HG03095 (cell line): ENCODE measurements around the gene FAM53B.

Experiments used
- ATAC-seq: cut with Tn5 transposase; IDR thresholded peaks from one replicate; pipeline ENCODE4 v1.9.1; 2021; ENCODE audit warnings: moderate library complexity; ENCODE audit not compliant: unreplicated experiment

Gene FAM53B

DNA sequence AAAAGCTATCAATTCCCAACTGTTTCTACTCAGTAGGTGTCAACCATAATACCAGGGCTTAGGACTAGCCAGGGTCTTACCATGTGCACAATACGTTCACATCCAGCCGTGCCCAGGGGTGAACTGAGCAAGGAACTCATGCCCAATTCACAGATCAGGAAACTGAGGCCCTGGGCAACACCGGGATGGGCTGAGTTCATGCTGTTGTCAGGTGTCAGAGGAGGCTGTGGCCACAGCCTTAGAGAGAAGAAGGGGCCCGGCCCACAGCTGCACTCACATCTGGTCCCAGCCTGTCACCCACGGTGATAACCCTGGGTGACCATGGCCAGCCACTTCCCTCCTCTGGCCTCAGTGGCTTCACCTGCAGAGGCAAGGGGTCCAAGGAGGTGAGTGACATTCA, 92.0 kb downstream of the FAM53B start:
- ATAC-seq: no peak

DNA sequence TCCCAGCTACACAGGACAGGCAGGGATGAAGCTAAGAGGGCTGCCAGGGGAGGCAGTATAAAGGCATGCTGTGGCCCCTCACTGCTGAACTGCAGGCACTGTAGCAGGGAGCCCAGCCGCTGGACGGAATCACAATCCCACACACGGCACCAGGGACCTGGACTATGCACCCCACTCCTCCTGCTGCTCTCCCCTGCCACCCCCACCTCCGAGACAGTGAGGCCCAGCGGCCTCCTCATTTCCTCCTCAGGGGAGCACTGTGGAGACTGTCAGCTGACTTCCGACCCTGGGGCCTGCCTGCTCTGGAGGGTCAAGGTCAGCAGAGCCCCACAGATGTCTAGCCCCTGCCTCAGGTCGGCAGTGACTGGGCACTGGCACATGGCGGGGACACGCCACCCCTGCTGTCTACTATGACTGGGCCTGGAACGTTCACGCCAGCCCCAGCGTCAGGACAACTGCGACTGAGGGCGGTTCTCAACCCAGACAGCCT, 92.7 kb downstream of the FAM53B start:
- no peak for ATAC-seq

DNA sequence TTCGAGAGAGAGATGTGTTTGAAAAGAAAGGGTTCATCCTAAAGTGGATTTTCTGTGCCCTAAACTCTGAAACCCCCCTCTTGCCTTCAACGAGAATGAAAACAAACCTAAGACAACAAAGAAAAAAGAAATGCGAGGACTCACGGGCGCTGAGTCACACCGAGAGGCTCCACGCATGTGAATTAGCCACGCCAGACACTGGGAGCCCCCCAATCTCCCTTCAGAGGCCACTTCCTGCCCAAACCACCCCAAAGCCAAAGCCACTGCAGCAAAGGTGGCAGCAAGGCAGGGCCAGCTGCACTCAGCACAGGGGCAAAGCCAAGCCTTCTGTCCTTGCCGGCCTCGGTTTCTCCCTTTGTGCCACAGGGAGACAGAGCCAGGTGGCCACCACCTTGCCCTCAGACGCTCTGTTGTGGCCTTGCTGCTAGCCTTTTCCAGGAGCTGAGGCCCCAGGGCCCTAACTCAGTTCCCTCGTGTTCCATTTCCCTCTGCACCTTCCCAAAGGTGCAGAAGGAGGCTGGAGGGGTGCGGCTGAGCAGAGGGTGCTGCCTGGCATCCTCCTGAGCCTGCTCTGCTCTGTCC, 93.3 kb downstream of the FAM53B start:
- peak; percentile 40 for ATAC-seq

DNA sequence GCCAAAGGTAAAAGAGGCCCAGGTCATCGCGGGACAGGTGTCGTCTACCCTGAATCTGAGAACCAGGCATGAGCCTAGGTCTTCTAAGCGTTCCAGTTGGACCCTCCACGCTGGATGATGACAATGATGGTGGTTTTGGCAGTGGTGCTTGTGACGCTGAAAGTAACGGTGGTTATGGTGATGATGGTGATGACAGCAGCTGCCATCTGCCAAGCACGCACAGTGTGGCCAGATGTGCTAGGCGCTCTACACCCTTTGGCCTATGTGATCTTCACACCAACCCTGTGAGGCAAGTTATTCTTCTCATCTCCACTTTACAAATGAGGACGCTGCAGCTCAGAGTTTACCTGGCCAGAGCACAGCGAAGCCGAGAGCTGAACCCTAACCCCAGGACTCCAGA, 93.9 kb downstream of the FAM53B start:
- ATAC-seq: no peak

DNA sequence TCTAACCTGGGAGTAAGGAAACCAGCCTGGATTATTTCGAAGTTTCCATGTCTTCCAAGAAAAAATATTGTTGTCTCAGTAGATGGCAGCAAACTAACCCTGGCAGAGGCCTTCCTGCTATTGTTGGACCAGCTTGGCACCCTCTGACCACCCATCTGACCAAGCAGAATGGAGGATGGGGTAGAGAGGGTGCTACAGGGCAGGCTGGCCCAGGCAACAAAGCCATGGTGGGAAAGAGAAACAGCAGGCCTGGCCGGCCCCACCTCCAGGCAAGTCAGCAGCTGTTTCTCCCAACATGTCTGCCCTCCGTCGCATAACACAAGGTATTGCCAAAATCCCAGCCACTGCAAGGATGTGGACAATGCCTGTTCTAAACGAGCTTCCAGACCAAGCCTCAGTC, 95.0 kb downstream of the FAM53B start:
- no peak for ATAC-seq

DNA sequence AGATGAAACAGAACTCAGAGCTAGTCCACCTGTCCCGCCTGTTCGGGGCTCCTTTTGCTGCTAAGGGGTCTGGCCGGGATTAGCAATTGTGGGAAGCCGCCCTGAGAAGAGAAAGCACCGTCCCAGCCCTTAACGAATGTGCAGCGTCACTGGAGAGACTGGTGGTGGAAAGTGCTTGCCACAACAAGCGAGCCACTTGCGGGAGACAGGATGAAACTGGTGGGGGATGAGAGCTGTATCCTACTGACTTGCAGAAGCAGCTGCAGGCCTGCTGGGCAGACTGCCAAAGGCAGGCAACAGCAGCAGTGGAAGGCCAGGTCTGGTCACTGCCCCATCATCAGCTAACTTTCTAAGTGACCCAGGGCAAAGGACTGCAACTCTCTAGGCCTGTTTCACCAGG, 95.4 kb downstream of the FAM53B start:
- no peak for ATAC-seq

DNA sequence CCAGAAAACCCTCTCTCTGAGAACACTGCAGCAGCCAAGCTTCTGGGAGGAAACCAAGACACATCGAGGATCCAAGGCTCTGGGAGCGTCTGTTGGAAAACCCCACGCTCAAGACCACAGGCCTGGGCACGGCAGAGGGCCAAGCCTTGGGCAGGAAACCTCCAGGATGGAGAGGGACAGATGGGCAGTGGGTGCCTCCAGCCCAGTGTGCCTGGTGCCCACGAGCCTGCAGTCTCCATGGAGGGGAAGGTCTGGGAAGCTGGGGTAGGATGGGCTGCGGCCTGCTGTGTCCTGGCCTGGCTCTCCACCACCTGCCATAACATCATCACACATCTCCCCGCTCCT, 96.1 kb downstream of the FAM53B start:
- no peak for ATAC-seq

DNA sequence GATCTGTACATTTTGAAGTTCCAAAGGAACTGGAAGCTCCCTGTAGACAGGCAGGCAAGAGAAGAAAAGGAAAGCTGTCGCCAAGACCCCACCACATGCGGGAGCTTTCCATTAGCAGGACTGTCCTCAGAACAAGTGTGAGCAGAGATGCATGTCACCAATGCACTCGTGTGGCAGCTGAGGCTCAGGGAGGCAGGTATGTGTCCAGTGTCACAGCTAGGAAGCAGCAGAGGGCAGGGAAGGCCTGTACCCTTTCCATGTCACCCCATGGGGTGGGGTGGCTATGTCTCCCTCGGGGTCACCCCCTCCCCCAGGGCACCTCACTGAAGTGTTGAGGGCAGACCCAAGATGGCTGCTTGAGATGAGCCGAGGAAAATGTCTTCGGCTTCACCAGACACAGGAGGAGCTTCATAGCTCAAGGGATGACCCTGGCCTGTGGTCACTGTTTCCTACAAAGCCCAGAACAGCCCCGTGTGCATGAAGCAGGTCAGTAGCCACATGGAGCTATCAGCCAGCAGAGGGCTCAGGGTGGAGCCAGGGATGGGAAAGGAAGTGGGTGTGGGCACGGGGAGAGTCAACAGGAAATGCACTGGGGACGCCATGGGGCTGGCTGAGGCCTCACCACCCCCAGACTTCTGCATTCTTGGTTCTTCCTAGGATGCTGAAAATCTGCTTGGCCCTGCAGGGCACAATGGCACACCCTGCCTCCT, 96.6 kb downstream of the FAM53B start:
- peak; percentile 46 for ATAC-seq

DNA sequence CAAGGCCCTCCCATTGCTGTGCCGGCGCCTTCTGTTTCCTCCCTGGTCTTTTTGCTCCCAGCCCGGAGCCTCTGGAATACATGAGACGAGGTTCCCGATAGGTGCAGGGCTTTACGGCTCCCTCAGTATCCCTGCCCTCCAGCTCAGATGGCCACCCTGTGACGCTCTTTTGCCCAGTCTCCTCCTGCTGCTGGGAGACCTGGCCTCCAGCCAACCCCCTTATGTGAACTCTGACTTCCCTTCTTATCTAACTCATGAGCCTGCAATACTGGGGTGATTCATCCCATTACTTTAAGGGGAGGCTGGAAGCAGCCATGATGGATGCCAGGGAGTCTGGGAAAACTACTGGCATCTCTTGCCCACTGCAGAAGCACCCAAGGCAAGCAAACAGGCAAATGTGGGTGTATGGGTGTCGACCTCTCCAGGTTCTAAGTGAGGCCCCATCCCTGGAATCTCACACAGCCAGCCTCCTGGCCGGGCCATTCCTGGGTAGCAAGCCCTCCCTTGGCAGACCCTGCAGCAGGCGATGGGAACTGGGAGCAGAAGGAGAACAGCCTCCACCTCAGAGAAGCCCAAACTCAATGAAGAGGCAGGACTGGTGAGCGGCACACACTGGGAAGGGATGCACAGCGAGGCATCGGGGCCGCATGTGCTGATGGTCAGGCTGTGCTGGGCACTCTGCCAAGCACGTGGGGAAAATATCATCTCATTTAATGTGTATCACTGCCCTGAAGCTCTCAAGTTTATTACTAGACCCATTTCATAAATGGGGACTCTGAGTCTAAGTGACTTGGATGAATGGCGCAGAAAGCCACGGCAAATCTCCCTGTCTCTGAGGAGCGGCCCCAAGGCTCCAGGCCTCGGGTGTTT, 97.5 kb downstream of the FAM53B start:
- no peak for ATAC-seq

DNA sequence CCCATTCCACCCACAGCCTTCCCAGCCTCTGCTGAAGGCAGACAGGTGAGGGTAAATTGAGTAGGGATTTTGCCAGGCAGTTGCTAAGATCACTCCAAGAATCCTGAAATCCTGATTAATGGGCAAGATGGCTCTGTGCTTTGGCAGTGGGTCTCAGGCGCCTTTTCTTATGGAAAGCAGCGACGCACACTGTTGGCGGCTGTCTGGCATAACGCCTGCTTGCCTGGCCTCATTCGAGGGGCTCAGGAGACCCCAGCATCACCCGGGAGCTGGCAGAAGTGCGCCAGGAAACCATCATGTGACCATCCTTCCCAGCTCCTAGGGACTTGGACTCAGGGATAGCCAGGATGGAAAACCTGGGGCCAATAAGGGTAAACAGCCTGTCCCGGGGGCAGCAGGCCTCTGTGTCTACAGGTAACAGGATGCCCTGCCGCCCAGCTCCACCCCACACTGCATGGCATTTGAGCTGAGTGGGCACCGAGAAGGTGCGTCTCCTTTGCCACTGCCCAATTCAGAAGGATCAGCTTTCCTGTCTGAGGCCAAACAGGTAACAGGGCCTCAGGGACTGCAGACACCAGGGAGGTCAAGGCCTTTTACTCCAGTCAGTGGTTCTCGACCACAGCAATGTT, 98.6 kb downstream of the FAM53B start:
- ATAC-seq: no peak

DNA sequence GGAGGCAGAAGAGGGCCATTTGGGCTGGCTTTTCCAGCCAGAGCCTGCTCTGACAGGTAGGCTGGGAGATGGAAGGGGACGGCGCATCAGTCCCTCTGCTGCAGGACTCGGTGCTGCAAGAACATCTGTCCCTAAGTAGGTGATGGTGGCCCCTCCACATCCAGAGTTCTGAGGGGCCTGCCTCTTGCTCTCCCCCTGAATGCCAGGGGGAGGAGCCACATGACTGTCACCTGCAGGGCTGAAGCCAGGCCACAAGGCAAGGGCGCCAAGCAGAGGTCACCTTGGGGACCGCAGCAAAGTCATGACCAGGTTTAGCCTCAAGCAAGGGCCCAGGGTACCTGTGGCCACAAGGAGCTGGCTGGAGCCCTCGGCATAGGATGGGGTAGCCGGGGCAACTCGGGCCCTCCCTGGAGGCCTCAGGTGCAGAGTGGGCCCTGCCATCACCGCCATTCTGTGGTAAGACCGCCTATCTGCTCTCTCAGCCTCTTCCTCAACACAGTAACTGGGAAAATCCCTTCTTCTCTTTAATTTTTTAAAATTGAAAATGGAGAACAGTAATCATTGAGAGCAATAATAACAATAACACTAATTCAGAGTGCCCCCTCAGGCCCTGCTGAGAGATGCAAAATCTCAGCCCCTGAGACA, 99.3 kb downstream of the FAM53B start:
- no peak for ATAC-seq

DNA sequence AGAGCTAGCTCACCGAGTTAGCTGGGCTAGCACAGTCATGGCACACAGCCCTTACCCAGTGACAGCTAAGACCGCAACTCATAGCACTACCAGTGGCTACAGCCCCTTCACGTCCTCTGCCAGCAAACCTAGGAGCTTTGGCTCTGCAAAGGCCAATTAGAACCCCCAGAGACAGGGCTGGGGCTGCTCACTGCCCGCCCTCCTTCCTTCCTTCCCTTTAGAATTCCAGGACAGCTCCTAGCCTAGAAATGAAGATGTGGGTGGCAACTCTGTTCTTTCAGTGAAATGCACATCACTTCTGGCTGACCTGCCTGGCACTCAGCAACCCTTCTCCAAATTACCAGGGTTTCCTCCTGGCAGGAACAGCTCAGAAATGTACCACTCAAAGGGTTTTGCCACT, 99.9 kb downstream of the FAM53B start:
- no peak for ATAC-seq

DNA sequence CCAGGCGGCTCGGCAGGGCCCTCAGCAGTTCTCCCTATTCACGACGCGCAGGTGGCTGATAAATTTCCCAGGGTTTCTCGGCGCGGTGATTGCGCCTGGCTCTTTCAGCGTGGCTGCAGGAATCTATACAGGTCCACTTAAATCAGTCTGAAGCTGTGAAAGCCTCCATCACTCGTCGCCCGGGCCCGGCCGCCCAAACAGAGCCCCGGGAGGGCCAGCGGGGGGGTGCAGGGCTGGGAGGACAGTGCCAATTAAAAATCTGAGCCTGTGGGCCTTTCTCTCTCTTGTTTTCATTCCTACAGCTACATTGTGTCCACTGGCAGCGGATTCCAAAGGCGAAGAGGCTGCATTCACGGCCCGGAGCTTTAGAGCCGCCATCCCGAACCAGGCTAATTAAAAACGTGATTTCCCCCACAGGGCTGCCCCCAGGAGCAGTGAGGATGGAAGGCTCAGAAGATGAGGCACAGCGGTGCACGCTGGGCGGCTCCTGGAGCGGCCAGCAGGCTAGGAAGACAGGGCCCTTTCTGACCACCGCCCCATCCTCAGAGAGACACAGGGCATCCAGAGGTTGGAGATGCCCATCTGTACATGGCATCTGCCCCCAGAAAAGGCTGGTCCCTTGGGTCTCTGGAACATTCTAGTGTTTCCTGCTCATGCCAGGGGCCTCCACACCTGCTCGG, 100.7 kb downstream of the FAM53B start:
- no peak for ATAC-seq

DNA sequence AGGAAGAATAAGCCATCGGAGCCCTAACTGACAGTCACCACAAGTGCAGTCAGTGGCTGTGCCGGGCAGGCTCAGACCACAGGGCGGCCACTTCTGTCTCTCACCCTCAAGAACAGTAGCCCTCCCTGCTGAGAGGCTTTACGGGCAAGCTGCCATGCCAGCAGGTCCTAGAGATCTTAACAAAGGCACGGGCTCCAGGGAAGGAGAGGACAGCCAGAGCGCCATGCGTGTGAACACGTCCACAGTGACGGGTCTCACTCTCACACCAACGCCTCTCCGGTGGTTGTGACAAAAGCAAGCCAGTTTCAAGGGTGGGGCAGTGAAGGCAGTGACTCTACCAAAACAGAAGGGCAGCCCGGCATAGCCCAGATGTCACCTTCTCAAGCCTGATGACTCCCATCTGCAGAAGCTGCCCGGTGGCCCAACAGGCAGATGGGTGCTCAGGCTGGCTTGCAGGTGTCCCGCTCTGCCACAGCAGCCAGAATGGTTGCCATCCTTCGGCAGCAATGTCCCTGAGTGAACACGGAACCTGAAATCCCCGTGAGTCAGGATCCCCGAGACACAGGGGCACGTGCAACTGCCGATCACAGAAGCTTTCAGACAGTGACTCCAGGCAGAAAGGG, 102.0 kb downstream of the FAM53B start:
- ATAC-seq: no peak

DNA sequence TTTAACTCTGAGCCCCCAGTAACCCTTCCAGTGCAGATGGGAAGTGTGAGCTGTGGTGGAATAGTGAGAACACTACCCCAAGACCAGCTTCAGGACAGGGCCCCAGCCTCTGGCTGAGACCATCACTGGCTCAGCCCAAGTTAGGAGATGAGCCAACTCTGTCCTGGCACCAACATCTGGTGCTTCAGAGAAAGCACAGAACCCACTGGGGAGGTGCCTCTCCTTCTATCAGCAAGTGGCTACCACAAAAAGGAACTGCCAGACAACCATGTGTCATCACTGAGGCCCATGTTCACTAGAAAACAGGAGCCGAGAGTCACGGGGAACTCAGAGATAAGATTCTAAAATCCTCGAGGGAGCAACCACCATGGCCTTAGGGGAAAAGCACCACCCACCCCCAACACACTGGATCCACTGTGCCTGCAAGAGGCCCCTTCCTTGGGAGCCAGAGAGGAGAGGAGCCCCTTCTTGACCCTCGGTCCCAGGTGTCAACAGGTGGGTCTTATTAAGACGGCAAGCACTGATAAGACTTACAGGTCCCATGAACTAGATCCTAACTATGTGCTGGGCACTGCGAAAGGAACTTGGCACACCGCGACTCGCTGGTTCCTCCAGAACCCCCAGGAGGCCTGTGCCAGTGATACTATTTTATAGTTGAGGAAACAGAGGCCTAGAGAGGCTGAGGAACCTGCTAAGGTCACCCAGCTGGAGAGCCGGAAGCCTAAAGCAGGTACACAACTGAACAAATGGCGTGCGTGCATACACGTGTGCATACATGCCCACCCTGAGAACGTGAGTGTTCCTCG, 102.7 kb downstream of the FAM53B start:
- no peak for ATAC-seq

DNA sequence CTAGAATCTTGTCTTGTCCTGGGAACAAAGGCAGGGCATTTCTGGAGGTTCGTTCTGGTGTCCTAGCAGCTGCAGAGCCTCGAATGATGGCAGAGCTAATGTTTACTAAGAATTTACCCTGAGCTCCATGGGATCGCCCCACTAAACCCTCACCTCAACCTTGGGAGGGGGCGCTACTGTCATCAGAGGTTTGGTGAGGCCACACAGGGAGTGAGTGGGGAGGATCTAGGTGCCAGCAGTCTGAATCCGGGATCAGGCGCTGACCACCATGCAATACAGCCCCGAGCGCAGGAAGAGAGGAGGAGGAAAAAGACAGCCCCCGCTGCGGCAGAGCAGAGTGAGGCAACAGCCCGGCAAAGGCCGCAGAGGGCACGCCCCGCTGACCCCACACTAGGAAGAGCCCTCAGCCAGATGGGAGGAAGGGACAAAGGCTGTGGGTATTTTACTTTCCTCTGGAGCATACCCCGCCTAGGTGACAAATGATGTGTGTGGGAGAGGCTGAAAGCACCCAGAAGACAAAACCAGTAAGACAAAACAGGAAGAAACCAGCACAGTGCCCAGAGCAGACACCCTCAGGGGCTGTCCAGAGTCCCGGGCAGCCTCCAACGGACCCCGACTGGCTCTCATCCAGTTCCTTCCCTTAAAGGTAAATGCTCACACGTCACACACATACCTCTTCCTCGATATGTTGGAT, 103.5 kb downstream of the FAM53B start:
- ATAC-seq: no peak

DNA sequence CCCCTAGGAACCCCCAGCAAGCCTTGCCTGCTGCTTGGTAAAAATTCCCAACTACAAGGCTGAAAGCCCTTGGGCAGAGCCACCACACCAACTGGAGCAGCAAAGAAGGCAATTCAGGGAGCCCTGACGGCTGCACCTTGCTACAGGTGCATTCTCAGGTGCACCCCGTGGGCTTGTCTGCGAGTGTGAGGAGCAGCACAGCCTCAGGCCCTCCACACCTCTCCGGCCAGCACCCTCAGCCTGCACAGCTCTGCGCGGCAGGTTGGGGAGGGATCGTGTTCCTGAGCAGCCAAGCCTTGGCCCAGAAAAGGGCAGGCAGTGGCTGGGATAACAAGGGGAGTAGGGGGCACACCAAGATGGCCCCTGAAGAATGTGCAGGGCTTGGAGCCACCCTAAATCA, 104.1 kb downstream of the FAM53B start:
- ATAC-seq: no peak

DNA sequence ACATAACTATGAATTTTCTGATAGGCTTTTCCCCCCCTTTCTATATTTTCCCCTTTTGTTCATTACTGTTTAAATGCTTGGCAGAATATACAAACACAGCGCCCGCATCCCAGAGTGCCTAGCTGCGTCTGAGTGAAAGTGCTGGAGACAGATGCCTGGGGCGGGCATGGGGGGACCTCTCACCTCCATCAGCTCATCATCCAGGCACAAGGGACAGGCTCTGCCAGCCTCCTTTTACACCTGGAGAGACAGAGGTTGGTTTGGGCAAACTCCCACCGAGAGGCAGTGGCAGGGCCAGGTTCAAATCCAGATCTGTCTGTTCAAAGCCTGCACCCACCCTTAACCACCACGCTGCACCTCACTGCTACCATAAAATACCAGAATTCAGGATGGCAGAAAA, 104.5 kb downstream of the FAM53B start:
- no peak for ATAC-seq

DNA sequence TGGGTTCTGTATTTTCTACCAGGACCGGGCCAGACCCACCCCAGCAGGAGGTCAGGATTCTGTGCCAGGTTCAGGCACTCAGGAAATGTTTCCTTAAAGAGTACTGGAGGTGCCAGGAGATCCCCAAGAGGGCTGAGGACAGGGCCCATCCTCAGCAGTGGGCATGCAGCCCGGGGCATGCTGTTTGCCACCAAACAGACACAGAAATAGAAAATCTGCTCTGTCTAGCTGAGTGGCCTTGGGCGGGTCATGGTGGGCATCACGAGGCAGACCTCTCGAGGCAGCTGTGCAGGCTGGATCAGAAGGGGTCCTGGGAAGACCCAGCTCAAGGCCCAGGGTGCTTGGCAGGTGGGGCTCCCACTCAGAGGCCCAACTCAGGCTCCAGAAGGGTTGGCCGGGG, 105.0 kb downstream of the FAM53B start:
- no peak for ATAC-seq
